ENCODE measurements around the gene INO80.

DNA sequence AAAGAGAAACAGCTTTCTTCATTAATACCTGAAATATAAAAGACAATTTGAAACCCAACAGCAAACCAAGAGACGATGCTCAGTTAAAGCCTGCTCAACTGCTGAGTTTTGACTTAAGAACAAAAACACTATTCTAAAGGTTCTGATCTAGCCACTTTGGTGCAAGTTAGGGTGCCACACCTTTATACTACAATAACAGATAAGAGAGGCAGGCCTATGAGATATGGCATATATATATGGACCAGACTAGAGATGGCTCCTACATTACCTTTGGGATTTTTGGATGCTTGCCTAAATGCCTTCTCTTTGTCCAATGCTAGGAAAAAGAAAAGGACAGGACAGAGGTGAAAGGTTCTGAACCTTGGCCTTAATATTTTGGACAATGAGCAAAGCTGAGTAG lies 68.6 kb downstream of the INO80 start:
- TF ChIP-seq, protein P1, sequence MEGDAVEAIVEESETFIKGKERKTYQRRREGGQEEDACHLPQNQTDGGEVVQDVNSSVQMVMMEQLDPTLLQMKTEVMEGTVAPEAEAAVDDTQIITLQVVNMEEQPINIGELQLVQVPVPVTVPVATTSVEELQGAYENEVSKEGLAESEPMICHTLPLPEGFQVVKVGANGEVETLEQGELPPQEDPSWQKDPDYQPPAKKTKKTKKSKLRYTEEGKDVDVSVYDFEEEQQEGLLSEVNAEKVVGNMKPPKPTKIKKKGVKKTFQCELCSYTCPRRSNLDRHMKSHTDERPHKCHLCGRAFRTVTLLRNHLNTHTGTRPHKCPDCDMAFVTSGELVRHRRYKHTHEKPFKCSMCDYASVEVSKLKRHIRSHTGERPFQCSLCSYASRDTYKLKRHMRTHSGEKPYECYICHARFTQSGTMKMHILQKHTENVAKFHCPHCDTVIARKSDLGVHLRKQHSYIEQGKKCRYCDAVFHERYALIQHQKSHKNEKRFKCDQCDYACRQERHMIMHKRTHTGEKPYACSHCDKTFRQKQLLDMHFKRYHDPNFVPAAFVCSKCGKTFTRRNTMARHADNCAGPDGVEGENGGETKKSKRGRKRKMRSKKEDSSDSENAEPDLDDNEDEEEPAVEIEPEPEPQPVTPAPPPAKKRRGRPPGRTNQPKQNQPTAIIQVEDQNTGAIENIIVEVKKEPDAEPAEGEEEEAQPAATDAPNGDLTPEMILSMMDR (IDR thresholded peaks at IDR 0.05): no peak
- TF ChIP-seq POLR2A (IDR thresholded peaks at IDR 0.05): no peak
- no peak for TF ChIP-seq POLR2AphosphoS5 (IDR thresholded peaks at IDR 0.05; ENCODE audit: insufficient read depth in 1 of 2, low read depth in 1 of 2)

Measured in vagina (tissue), 2 donors.